ENCODE results near the gene FMNL3. TPM values are rescaled to one million over a fixed set of nuclear protein-coding genes. Genes with fewer than 3 reads are reported as not detected.

The FMNL3 gene
- total and polyA plus RNA-seq, 2 experiments from 2014 or later = 8.7 to 32.6 TPM

- H3K27ac ChIP-seq (ENCODE audit: low read depth) = peak overlapping the region; percentile 75; the same call in 1 of the 2 replicates
- no peak overlapping the region for H2AFZ ChIP-seq
- no peaks in the 10 kb centered on the region for H3K9me3 Mint-ChIP-seq
- H3F3A ChIP-seq (replicated peaks; ENCODE audit: low read depth) = no peaks in the 10 kb centered on the region
- H3K27me3 ChIP-seq (ENCODE audit: insufficient read depth) = no peaks in the 10 kb centered on the region
- H4K20me1 ChIP-seq (replicated peaks; ENCODE audit: insufficient read depth) = peaks cover 18% of the 10 kb centered on the region
- peaks cover 9% of the 10 kb centered on the region for H3K27me3 Mint-ChIP-seq (ENCODE audit: insufficient read depth, low read depth, poor library complexity)
- peaks cover 21% of the 10 kb centered on the region for H3K4me1 ChIP-seq (ENCODE audit: insufficient read depth)
- no peaks in the 10 kb centered on the region for H3K36me3 ChIP-seq (ENCODE audit: insufficient read depth)
- peaks cover 42% of the 10 kb centered on the region for H3K4me1 Mint-ChIP-seq
- H3K36me3 Mint-ChIP-seq (ENCODE audit: low read depth) = no peaks in the 10 kb centered on the region; the same call in 2 of the 3 replicates
- no peak overlapping the region for H3K4me3 Mint-ChIP-seq
- TF ChIP-seq, protein P1, sequence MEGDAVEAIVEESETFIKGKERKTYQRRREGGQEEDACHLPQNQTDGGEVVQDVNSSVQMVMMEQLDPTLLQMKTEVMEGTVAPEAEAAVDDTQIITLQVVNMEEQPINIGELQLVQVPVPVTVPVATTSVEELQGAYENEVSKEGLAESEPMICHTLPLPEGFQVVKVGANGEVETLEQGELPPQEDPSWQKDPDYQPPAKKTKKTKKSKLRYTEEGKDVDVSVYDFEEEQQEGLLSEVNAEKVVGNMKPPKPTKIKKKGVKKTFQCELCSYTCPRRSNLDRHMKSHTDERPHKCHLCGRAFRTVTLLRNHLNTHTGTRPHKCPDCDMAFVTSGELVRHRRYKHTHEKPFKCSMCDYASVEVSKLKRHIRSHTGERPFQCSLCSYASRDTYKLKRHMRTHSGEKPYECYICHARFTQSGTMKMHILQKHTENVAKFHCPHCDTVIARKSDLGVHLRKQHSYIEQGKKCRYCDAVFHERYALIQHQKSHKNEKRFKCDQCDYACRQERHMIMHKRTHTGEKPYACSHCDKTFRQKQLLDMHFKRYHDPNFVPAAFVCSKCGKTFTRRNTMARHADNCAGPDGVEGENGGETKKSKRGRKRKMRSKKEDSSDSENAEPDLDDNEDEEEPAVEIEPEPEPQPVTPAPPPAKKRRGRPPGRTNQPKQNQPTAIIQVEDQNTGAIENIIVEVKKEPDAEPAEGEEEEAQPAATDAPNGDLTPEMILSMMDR (conservative IDR thresholded peaks at IDR 0.05; ENCODE audit: low read depth in 2 of 2) = no peak
- TF ChIP-seq POLR2AphosphoS5 (IDR thresholded peaks at IDR 0.05; ENCODE audit: low read depth) (no peak), ZNF331 (CRISPR knock-in tag; IDR thresholded peaks at IDR 0.05; ENCODE audit: low read depth) (no peak), NANOG (IDR thresholded peaks at IDR 0.05; ENCODE audit: borderline replicate concordance) (no peak), ZNF462 (CRISPR knock-in tag; IDR thresholded peaks at IDR 0.05) (no peak), CREB1 (CRISPR knock-in tag; IDR thresholded peaks at IDR 0.05; ENCODE audit: low read depth) (no peak), STAT1 (IDR thresholded peaks at IDR 0.05; ENCODE audit: unreplicated experiment) (no peak), ETS1 (IDR thresholded peaks at IDR 0.05) (no peak), EZH2 (IDR thresholded peaks at IDR 0.05; ENCODE audit: low read depth, unreplicated experiment) (no peak), ZNF114 (CRISPR knock-in tag; IDR thresholded peaks at IDR 0.05) (no peak), EZH2phosphoT487 (IDR thresholded peaks at IDR 0.05; ENCODE audit: unreplicated experiment) (no peak), JUNB (IDR thresholded peaks at IDR 0.05; ENCODE audit: unreplicated experiment) (no peak)
- TF ChIP-seq, protein P2, sequence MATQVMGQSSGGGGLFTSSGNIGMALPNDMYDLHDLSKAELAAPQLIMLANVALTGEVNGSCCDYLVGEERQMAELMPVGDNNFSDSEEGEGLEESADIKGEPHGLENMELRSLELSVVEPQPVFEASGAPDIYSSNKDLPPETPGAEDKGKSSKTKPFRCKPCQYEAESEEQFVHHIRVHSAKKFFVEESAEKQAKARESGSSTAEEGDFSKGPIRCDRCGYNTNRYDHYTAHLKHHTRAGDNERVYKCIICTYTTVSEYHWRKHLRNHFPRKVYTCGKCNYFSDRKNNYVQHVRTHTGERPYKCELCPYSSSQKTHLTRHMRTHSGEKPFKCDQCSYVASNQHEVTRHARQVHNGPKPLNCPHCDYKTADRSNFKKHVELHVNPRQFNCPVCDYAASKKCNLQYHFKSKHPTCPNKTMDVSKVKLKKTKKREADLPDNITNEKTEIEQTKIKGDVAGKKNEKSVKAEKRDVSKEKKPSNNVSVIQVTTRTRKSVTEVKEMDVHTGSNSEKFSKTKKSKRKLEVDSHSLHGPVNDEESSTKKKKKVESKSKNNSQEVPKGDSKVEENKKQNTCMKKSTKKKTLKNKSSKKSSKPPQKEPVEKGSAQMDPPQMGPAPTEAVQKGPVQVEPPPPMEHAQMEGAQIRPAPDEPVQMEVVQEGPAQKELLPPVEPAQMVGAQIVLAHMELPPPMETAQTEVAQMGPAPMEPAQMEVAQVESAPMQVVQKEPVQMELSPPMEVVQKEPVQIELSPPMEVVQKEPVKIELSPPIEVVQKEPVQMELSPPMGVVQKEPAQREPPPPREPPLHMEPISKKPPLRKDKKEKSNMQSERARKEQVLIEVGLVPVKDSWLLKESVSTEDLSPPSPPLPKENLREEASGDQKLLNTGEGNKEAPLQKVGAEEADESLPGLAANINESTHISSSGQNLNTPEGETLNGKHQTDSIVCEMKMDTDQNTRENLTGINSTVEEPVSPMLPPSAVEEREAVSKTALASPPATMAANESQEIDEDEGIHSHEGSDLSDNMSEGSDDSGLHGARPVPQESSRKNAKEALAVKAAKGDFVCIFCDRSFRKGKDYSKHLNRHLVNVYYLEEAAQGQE (IDR thresholded peaks at IDR 0.05; ENCODE audit: unreplicated experiment) = no peak
- peak overlapping the region; percentile 2; the same call in 1 of the 2 replicates for H3K4me2 ChIP-seq
- no peak overlapping the region for H3K4me3 ChIP-seq
- H3K27ac Mint-ChIP-seq = peak overlapping the region; percentile 60; the same call in 1 of the 2 replicates
- no peak for ATAC-seq
- H3K79me2 ChIP-seq (replicated peaks; ENCODE audit: insufficient read depth) = peaks cover 87% of the 10 kb centered on the region
- DNase-seq (ENCODE audit: low spot score) = no peak
- H3K9me2 ChIP-seq (ENCODE audit: insufficient read depth) = no peaks in the 10 kb centered on the region
These were observed 32.8 kb downstream of the FMNL3 start for GRCh38 chr12:49674318-49674981.
